Sigmoid colon (tissue), 7 donors: ENCODE measurements around the gene LDLRAD4. TPM values are rescaled to one million over a fixed set of nuclear protein-coding genes. Genes with fewer than 3 reads are reported as not detected.

Experiments used
- DNase-seq: peaks from one replicate; pipeline ENCODE4 v3.0.0-alpha.2; 2019
- H3K27ac ChIP-seq, 4 donors: fragments of 200-600 bp; sonication (generic); one replicate each; pipeline ENCODE4 v1.5.1; 2016 to 2019; ENCODE audit warnings: mild to moderate bottlenecking in 1 of 4
- H3K27me3 ChIP-seq, 3 donors: fragments of 200-600 bp; sonication (generic); one replicate each; pipeline ENCODE4 v1.5.1; 2019; ENCODE audit warnings: mild to moderate bottlenecking in 1 of 3
- H3K36me3 ChIP-seq, 4 donors: fragments of 200-600 bp; sonication (generic); one replicate each; pipeline ENCODE4 v1.5.1; 2016 to 2019
- H3K4me1 ChIP-seq, 4 donors: fragments of 200-600 bp; sonication (generic); one replicate each; pipeline ENCODE4 v1.5.1; 2017 to 2019
- H3K4me3 ChIP-seq, 4 donors: fragments of 200-600 bp; sonication (generic); one replicate each; pipeline ENCODE4 v1.5.1; 2017 to 2019; ENCODE audit warnings: mild to moderate bottlenecking in 2 of 4, moderate library complexity in 1 of 4
- H3K9me3 ChIP-seq, 4 donors: fragments of 200-600 bp in 3 of 4; sonication (generic) in 3 of 4; one replicate each; pipeline versions ENCODE4 v1.5.1 to v1.6.1; 2013 to 2019
- CTCF ChIP-seq, 4 experiments: fragments of 450-650 bp in 3 of 4; fragments of 200-600 bp in 1 of 4; IDR thresholded peaks; one replicate each; pipeline ENCODE4 v1.5.1; 2016 to 2019; ENCODE audit warnings: antibody characterized with exemption in 4 of 4, mild to moderate bottlenecking in 3 of 4, moderate library complexity in 2 of 4
- EP300 ChIP-seq, 4 donors: sonication (generic); formaldehyde crosslinking; IDR thresholded peaks; one replicate each; pipeline ENCODE4 v1.6.1; 2017; ENCODE audit warnings: antibody characterized with exemption in 4 of 4
- POLR2A ChIP-seq, 2 donors: fragments of 450-650 bp; IDR thresholded peaks; one replicate each; pipeline ENCODE4 v1.6.1; 2016; ENCODE audit warnings: antibody characterized with exemption in 2 of 2, mild to moderate bottlenecking in 2 of 2, moderate library complexity in 2 of 2
- POLR2AphosphoS5 ChIP-seq, 4 donors: sonication (generic); formaldehyde crosslinking; IDR thresholded peaks; one replicate each; pipeline ENCODE4 v1.6.1; 2017; ENCODE audit warnings: antibody characterized with exemption in 4 of 4
- WGBS, 2 donors: extraction: QIAGEN DNeasy Blood & Tissue Kit; methylation state at CpG; one replicate each; pipeline ENCODE4 v1.1.7; 2013; 5-methylcytosine and 5-hydroxymethylcytosine counted together
- intact Hi-C: fragments of 100-400 bp; cut with DNase I; formaldehyde crosslinking; loops from one replicate; pipeline ENCODE4 v1.15.1; 2023
- polyA plus RNA-seq, 3 donors: library from polyadenylated mRNA; stranded (reverse); fragments of 200-250 nt; gene quantifications; one replicate each; pipeline ENCODE4 v1.2.3, GENCODE V29; 2013
- total RNA-seq, 4 donors: library from RNA; depleted of rRNA; stranded (reverse); fragments of >200 nt; gene quantifications; one replicate each; pipeline ENCODE4 v1.1.0, GENCODE V29; 2016
- donor health status: healthy with polysubstance abuse.
- donor health status: Bipolar disorder and iron deficiency.
- donor health status: healthy.

The LDLRAD4 gene
- total and polyA plus RNA-seq, 7 donors = 1.2 to 28.2 (median 17.2) TPM

GRCh38 chr18:13536578-13536977 lies 318.0 kb downstream of the LDLRAD4 start:
- DNase-seq = no peak
- Histone ChIP-seq H3K36me3 (no peaks in the 10 kb centered on the region), H3K27ac (no peak overlapping the region), H3K27me3 (no peaks in the 10 kb centered on the region), H3K4me1 (peaks cover 0 to 55% (median 45%) of the 10 kb centered on the region in 4 donors), H3K9me3 (no peaks in the 10 kb centered on the region), H3K4me3 (no peak overlapping the region)
- TF ChIP-seq CTCF (IDR thresholded peaks at IDR 0.05) = no peak
- no peak for TF ChIP-seq EP300 (IDR thresholded peaks at IDR 0.05)
- intact Hi-C loops = loop anchor here (5.0 kb wide), 1 partner anchor 84 kb away; no protein-coding TSS in a partner anchor

GRCh38 chr18:13537022-13537780 lies 318.6 kb downstream of the LDLRAD4 start:
- WGBS, 2 donors = 83 to 84% methylated on average over 7 of the region's 7 CpGs
- TF ChIP-seq EP300 (IDR thresholded peaks at IDR 0.05) (no peak), POLR2AphosphoS5 (IDR thresholded peaks at IDR 0.05) (no peak), POLR2A (IDR thresholded peaks at IDR 0.05) (no peak), CTCF (IDR thresholded peaks at IDR 0.05) (no peak)
- no peaks in the 10 kb centered on the region for H3K36me3 ChIP-seq
- DNase-seq = no peak
- no peak overlapping the region for H3K27ac ChIP-seq
- H3K27me3 ChIP-seq = no peaks in the 10 kb centered on the region
- H3K4me1 ChIP-seq = peaks cover 0 to 61% (median 50%) of the 10 kb centered on the region in 4 donors
- intact Hi-C loops = loop anchor here (5.0 kb wide), 1 partner anchor 85 kb away; no protein-coding TSS in a partner anchor
- no peak overlapping the region for H3K4me3 ChIP-seq
- H3K9me3 ChIP-seq = no peaks in the 10 kb centered on the region

GRCh38 chr18:13538630-13539029 lies 320.1 kb downstream of the LDLRAD4 start:
- Histone ChIP-seq H3K4me1 (peaks cover 0 to 66% (median 54%) of the 10 kb centered on the region in 4 donors), H3K27me3 (no peaks in the 10 kb centered on the region), H3K36me3 (no peaks in the 10 kb centered on the region), H3K4me3 (no peak overlapping the region), H3K27ac (peak overlapping the region; percentile 25 to 83 (median 38)), H3K9me3 (no peaks in the 10 kb centered on the region)
- 65 to 79% methylated on average over 2 of the region's 2 CpGs for WGBS, 2 donors
- DNase-seq = no peak
- no peak for TF ChIP-seq POLR2AphosphoS5 (IDR thresholded peaks at IDR 0.05)
- no peak for TF ChIP-seq CTCF (IDR thresholded peaks at IDR 0.05)
- TF ChIP-seq EP300 (IDR thresholded peaks at IDR 0.05) = no peak
- no peak for TF ChIP-seq POLR2A (IDR thresholded peaks at IDR 0.05)
- intact Hi-C loops = loop anchor here (5.0 kb wide), 1 partner anchor 86 kb away; no protein-coding TSS in a partner anchor

GRCh38 chr18:13539050-13539449 lies 320.5 kb downstream of the LDLRAD4 start:
- no peaks in the 10 kb centered on the region for H3K9me3 ChIP-seq
- no peaks in the 10 kb centered on the region for H3K27me3 ChIP-seq
- peak in 2 of 4 donors; percentile 59 to 68 for TF ChIP-seq EP300 (IDR thresholded peaks at IDR 0.05)
- TF ChIP-seq POLR2A (IDR thresholded peaks at IDR 0.05) = no peak
- peak in 1 of 4 donors; percentile 35 for TF ChIP-seq POLR2AphosphoS5 (IDR thresholded peaks at IDR 0.05)
- H3K4me3 ChIP-seq = no peak overlapping the region
- DNase-seq = no peak
- WGBS, 2 donors = 7 to 12% methylated on average over 6 of the region's 6 CpGs
- H3K4me1 ChIP-seq = peaks cover 0 to 70% (median 59%) of the 10 kb centered on the region in 4 donors
- H3K36me3 ChIP-seq = no peaks in the 10 kb centered on the region
- peak overlapping the region; percentile 25 to 83 (median 38) for H3K27ac ChIP-seq
- intact Hi-C loops = loop anchor here (5.0 kb wide), 1 partner anchor 87 kb away; no protein-coding TSS in a partner anchor

GRCh38 chr18:13539843-13540476 lies 321.4 kb downstream of the LDLRAD4 start:
- H3K36me3 ChIP-seq = no peaks in the 10 kb centered on the region
- no peak for DNase-seq
- no peaks in the 10 kb centered on the region for H3K9me3 ChIP-seq
- TF ChIP-seq EP300 (IDR thresholded peaks at IDR 0.05) (no peak), POLR2AphosphoS5 (IDR thresholded peaks at IDR 0.05) (no peak), CTCF (IDR thresholded peaks at IDR 0.05) (no peak), POLR2A (IDR thresholded peaks at IDR 0.05) (no peak)
- H3K27me3 ChIP-seq = no peaks in the 10 kb centered on the region
- intact Hi-C loops = loop anchor here (5.0 kb wide), 1 partner anchor 88 kb away; no protein-coding TSS in a partner anchor
- WGBS, 2 donors = 17 to 64% methylated on average over 4 of the region's 4 CpGs
- H3K4me1 ChIP-seq = peaks cover 0 to 79% (median 65%) of the 10 kb centered on the region in 4 donors
- no peak overlapping the region for H3K4me3 ChIP-seq
- H3K27ac ChIP-seq = peak overlapping the region; percentile 25 to 83 (median 38)
